HG03139 (cell line): Measurements from ENCODE around the gene CYP2A6.
"Not testable (repeated sequence)": the region's sequence is repeated elsewhere in the genome, so short reads cannot be mapped to it uniquely, and the experiment has no call there.

Source experiments
- ATAC-seq: cut with Tn5 transposase; IDR thresholded peaks from one replicate; pipeline ENCODE4 v1.9.1; 2021; ENCODE audit not compliant: unreplicated experiment

The CYP2A6 gene

GRCh38 chr19:40822704-40823553, 27.3 kb downstream of the CYP2A6 start:
- ATAC-seq = not testable (repeated sequence)

GRCh38 chr19:40822161-40822560, 28.1 kb downstream of the CYP2A6 start:
- ATAC-seq = no peak

- ATAC-seq = not testable (repeated sequence)
Observed at GRCh38 chr19:40819479-40820234, 30.6 kb downstream of the CYP2A6 start.

- ATAC-seq = peak; percentile 54
Observed at GRCh38 chr19:40818480-40819399, 31.5 kb downstream of the CYP2A6 start.

- no peak for ATAC-seq
Observed at GRCh38 chr19:40815223-40815622, 35.0 kb downstream of the CYP2A6 start.

GRCh38 chr19:40813182-40813581, 37.1 kb downstream of the CYP2A6 start:
- ATAC-seq = no peak

- not testable (repeated sequence) for ATAC-seq
Observed at GRCh38 chr19:40812571-40812970, 37.7 kb downstream of the CYP2A6 start.

GRCh38 chr19:40811478-40812341, 38.5 kb downstream of the CYP2A6 start:
- ATAC-seq = no peak

- peak; percentile 52 for ATAC-seq
Observed at GRCh38 chr19:40810649-40811408, 39.4 kb downstream of the CYP2A6 start.

GRCh38 chr19:40810160-40810559, 40.1 kb downstream of the CYP2A6 start:
- ATAC-seq = no peak

- ATAC-seq = no peak
Observed at GRCh38 chr19:40809358-40810086, 40.7 kb downstream of the CYP2A6 start.

GRCh38 chr19:40808497-40808896, 41.8 kb downstream of the CYP2A6 start:
- no peak for ATAC-seq

- no peak for ATAC-seq
Observed at GRCh38 chr19:40808021-40808325, 42.3 kb downstream of the CYP2A6 start.

GRCh38 chr19:40807147-40808020, 42.9 kb downstream of the CYP2A6 start:
- no peak for ATAC-seq

GRCh38 chr19:40806423-40807146, 43.7 kb downstream of the CYP2A6 start:
- ATAC-seq = peak; percentile 36

GRCh38 chr19:40805258-40805868, 44.9 kb downstream of the CYP2A6 start:
- ATAC-seq = no peak

GRCh38 chr19:40804783-40805242, 45.4 kb downstream of the CYP2A6 start:
- no peak for ATAC-seq
